CD14-positive monocyte (primary cell): ENCODE measurements around the gene SERTAD2. TPM values are rescaled to one million over a fixed set of nuclear protein-coding genes. Genes with fewer than 3 reads are reported as not detected.

ENCODE experiments used
- DNase-seq, 3 donors: peaks; one replicate each; pipeline ENCODE4 v3.0.0-alpha.2; 2011 to 2022
- H2AFZ ChIP-seq: 2 replicates; pipeline ENCODE4 v1.6.0; 2012; ENCODE audit warnings: mild to moderate bottlenecking, low read depth, low read length, inconsistent platforms; ENCODE audit not compliant: insufficient read depth, poor library complexity, severe bottlenecking
- H3K27ac ChIP-seq, 2 donors: 1 replicate in 1 of 2; 2 replicates in 1 of 2; pipeline ENCODE4 v1.5.1; 2012 to 2013; ENCODE audit warnings: low read length in 2 of 2, control low read depth in 1 of 2, inconsistent platforms in 1 of 2, low read depth in 1 of 2, mild to moderate bottlenecking in 1 of 2
- H3K27me3 ChIP-seq, 2 donors: one replicate each; pipeline versions ENCODE4 v1.6.0 to v1.6.1; 2011 to 2013; ENCODE audit warnings: low read length in 2 of 2; ENCODE audit not compliant: control insufficient read depth in 2 of 2, insufficient read depth in 2 of 2
- H3K36me3 ChIP-seq, 2 donors: replicated peaks in 1 of 2; 1 replicate in 1 of 2; 2 replicates in 1 of 2; pipeline versions ENCODE4 v1.5.1 to v1.6.1; 2012 to 2013; ENCODE audit warnings: low read length in 2 of 2, control low read depth in 1 of 2, inconsistent platforms in 1 of 2, mild to moderate bottlenecking in 1 of 2; ENCODE audit not compliant: insufficient read depth in 2 of 2, control insufficient read depth in 1 of 2
- H3K4me1 ChIP-seq, 2 donors: 1 replicate in 1 of 2; 2 replicates in 1 of 2; pipeline versions ENCODE4 v1.5.1 to v1.6.1; 2012 to 2013; ENCODE audit warnings: low read length in 2 of 2, control low read depth in 1 of 2, inconsistent platforms in 1 of 2, mild to moderate bottlenecking in 1 of 2, moderate library complexity in 1 of 2; ENCODE audit not compliant: insufficient read depth in 2 of 2, control insufficient read depth in 1 of 2
- H3K4me2 ChIP-seq: replicated peaks from 2 replicates; pipeline ENCODE3; 2012; ENCODE audit warnings: low read length, moderate library complexity, mild to moderate bottlenecking; ENCODE audit not compliant: poor library complexity, severe bottlenecking; ENCODE audit errors: extremely low read depth
- H3K4me3 ChIP-seq, 3 experiments: fragments of 200-600 bp in 1 of 3; sonication (generic) in 1 of 3; replicated peaks in 1 of 3; 1 replicate in 2 of 3; 2 replicates in 1 of 3; pipeline ENCODE4 v1.5.1; 2011 to 2013; ENCODE audit warnings: low read length in 3 of 3, mild to moderate bottlenecking in 3 of 3, control low read depth in 2 of 3, low read depth in 2 of 3, inconsistent platforms in 1 of 3, moderate library complexity in 1 of 3
- H3K79me2 ChIP-seq: 2 replicates; pipeline ENCODE4 v1.6.0; 2012; ENCODE audit warnings: mild to moderate bottlenecking, control low read depth, inconsistent platforms, low read length, moderate library complexity; ENCODE audit not compliant: insufficient read depth
- H3K9ac ChIP-seq: 2 replicates; pipeline ENCODE4 v1.6.0; 2017; ENCODE audit warnings: low read length, mild to moderate bottlenecking; ENCODE audit not compliant: insufficient read depth, poor library complexity, severe bottlenecking
- H3K9me3 ChIP-seq, 2 donors: replicated peaks in 1 of 2; 1 replicate in 1 of 2; 2 replicates in 1 of 2; pipeline versions ENCODE4 v1.5.1 to v1.6.1; 2012 to 2013; ENCODE audit warnings: low read length in 2 of 2, control low read depth in 1 of 2; ENCODE audit not compliant: control insufficient read depth in 1 of 2, insufficient read depth in 1 of 2
- H4K20me1 ChIP-seq: 2 replicates; pipeline ENCODE4 v1.6.0; 2012; ENCODE audit warnings: mild to moderate bottlenecking, low read length, control low read depth, moderate library complexity; ENCODE audit not compliant: insufficient read depth
- H3K27ac Mint-ChIP-seq, 7 donors: one replicate each; pipeline ENCODE4 v1.8.0; 2020; ENCODE audit warnings: mild to moderate bottlenecking in 7 of 7, mixed read lengths in 7 of 7, moderate library complexity in 6 of 7, inconsistent platforms in 2 of 7
- H3K27me3 Mint-ChIP-seq, 3 donors: one replicate each; pipeline ENCODE4 v1.8.0; 2021 to 2022; ENCODE audit warnings: low read depth in 3 of 3, mild to moderate bottlenecking in 3 of 3, mixed read lengths in 3 of 3, moderate library complexity in 3 of 3, inconsistent platforms in 1 of 3
- H3K36me3 Mint-ChIP-seq, 2 donors: one replicate each; pipeline ENCODE4 v1.8.0; 2020; ENCODE audit warnings: mixed read lengths in 2 of 2, inconsistent platforms in 1 of 2, mild to moderate bottlenecking in 1 of 2
- H3K4me1 Mint-ChIP-seq: one replicate; pipeline ENCODE4 v1.8.0; 2020; ENCODE audit warnings: mild to moderate bottlenecking, mixed read lengths
- H3K4me3 Mint-ChIP-seq, 2 donors: one replicate each; pipeline ENCODE4 v1.8.0; 2020; ENCODE audit warnings: mild to moderate bottlenecking in 2 of 2, mixed read lengths in 2 of 2, moderate library complexity in 1 of 2
- H3K9me3 Mint-ChIP-seq, 7 donors: one replicate each; pipeline ENCODE4 v1.8.0; 2020 to 2022; ENCODE audit warnings: mixed read lengths in 7 of 7, mild to moderate bottlenecking in 6 of 7, moderate library complexity in 6 of 7, inconsistent platforms in 2 of 7
- WGBS: methylation state at CpG from one replicate; pipeline ENCODE4 v1.1.5; 2013; ENCODE audit warnings: missing lambda C conversion rate; ENCODE audit not compliant: insufficient coverage; 5-methylcytosine and 5-hydroxymethylcytosine counted together
- intact Hi-C, 2 donors: fragments of 100-400 bp; cut with micrococcal nuclease; formaldehyde crosslinking; loops; one replicate each; pipeline versions ENCODE4 v1.15.0 to v1.15.1; 2023
- polyA plus RNA-seq, 3 donors: library from polyadenylated mRNA; depleted of rRNA in 1 of 3; unstranded in 2 of 3; stranded (reverse) in 1 of 3; fragments of 300-500 nt in 2 of 3; fragments of >200 nt in 1 of 3; fragmentation: Illumina TruSeq in 2 of 3; gene quantifications; 1 replicate in 2 of 3; 2 replicates in 1 of 3; pipeline ENCODE4 v1.2.3, GENCODE V29; 2012 to 2021
- TF ChIP-seq, protein P1 (sequence below): fragments of 200-600 bp; IDR thresholded peaks from one replicate; pipeline ENCODE4 v1.8.0; 2022; ENCODE audit warnings: antibody characterized with exemption, mild to moderate bottlenecking

Gene SERTAD2
- polyA plus RNA-seq, 3 donors = 8.5 to 68.7 (median 8.8) TPM

DNA sequence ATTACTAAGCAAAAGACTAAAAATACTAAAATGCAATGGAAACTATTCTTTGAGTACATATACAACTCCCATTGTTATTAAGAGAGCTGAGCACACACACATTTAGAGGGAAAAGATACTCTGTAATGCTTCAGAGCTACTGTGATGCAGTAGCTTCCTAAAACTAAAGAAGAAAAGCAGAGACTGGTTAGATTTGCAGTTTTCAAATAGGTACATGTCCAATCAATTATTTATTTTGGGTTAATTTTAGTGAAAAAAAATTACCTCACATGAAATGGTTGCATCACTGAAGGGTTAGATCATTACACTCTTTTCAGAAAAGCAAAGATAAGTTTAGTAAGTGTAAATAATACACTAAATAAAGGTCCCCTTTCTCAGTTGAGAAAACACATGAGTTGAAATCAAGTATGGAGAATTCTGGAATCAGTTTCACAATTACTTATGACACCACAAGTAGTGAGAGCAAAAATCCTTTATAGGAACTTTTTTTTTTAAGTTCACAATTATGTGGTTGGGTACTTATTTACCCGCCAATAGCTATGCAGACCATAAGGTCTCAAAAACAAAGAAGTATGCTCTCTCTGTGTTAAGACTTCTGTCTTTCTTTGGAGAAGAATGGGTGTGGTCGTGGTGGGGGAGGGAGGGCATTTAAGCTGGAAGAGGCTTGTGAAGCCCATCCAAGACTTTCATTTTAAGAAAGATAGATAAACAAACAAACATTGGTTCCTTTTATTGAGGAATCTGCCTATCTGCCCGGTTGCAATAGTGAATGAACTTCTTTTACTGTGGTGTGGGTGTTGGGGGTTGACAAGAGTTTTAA lies 25.3 kb upstream of the SERTAD2 start:
- H3K9me3 ChIP-seq = no peaks in the 10 kb centered on the region

DNA sequence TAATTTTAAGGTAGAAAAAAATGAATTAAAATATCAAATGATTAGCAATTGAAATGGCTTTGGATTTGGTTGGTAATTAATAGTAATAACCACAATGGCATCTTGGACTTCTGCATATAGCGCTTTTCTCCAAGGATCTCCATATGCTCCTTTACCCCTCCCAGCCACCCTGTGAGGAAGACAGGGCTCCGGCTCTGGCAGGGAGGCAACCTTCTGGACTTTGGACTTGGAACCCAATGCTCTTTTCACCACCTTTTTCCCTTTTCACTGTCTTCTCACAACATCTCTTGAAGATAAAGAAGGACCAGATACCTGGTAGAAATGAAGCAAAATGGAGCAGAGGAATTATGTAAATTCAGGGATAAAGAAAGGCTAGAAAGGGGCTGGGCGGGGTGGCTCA lies 23.8 kb upstream of the SERTAD2 start:
- Histone ChIP-seq H3K4me2 (no peak overlapping the region), H3K27ac (no peak overlapping the region), H3K36me3 (no peaks in the 10 kb centered on the region), H3K9me3 (no peaks in the 10 kb centered on the region), H4K20me1 (no peaks in the 10 kb centered on the region), H3K9ac (no peak overlapping the region), H3K27me3 (no peaks in the 10 kb centered on the region), H3K79me2 (peaks cover 5% of the 10 kb centered on the region), H2AFZ (no peak overlapping the region), H3K4me3 (no peak overlapping the region), H3K4me1 (peaks cover 27 to 31% of the 10 kb centered on the region in 2 donors)
- intact Hi-C loops = no loop called here
- TF ChIP-seq, protein P1, sequence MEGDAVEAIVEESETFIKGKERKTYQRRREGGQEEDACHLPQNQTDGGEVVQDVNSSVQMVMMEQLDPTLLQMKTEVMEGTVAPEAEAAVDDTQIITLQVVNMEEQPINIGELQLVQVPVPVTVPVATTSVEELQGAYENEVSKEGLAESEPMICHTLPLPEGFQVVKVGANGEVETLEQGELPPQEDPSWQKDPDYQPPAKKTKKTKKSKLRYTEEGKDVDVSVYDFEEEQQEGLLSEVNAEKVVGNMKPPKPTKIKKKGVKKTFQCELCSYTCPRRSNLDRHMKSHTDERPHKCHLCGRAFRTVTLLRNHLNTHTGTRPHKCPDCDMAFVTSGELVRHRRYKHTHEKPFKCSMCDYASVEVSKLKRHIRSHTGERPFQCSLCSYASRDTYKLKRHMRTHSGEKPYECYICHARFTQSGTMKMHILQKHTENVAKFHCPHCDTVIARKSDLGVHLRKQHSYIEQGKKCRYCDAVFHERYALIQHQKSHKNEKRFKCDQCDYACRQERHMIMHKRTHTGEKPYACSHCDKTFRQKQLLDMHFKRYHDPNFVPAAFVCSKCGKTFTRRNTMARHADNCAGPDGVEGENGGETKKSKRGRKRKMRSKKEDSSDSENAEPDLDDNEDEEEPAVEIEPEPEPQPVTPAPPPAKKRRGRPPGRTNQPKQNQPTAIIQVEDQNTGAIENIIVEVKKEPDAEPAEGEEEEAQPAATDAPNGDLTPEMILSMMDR = no peak
- H3K9me3 Mint-ChIP-seq = no peaks in the 10 kb centered on the region
- WGBS = 100% methylated on average over 1 of the region's 3 CpGs
- no peak for DNase-seq
- peaks cover 0 to 5% (median 0%) of the 10 kb centered on the region in 3 donors for H3K27me3 Mint-ChIP-seq
- no peak overlapping the region for H3K27ac Mint-ChIP-seq
- H3K4me1 Mint-ChIP-seq = peaks cover 40% of the 10 kb centered on the region
- no peak overlapping the region for H3K4me3 Mint-ChIP-seq
- H3K36me3 Mint-ChIP-seq = peaks cover 0 to 7% of the 10 kb centered on the region in 2 donors

More for the DNA sequence above, 25.3 kb upstream of the SERTAD2 start:
- peaks cover 0 to 7% of the 10 kb centered on the region in 2 donors for H3K36me3 Mint-ChIP-seq
- Histone ChIP-seq H3K36me3 (no peaks in the 10 kb centered on the region), H3K27me3 (no peaks in the 10 kb centered on the region), H3K9ac (no peak overlapping the region), H4K20me1 (no peaks in the 10 kb centered on the region), H3K79me2 (peaks cover 5% of the 10 kb centered on the region), H3K27ac (peak overlapping the region in 1 of 2 donors; percentile 45), H2AFZ (no peak overlapping the region), H3K4me2 (peak overlapping the region; percentile 10), H3K4me3 (no peak overlapping the region), H3K4me1 (peaks cover 29 to 31% of the 10 kb centered on the region in 2 donors)
- intact Hi-C loops = no loop called here
- DNase-seq = no peak
- peaks cover 42% of the 10 kb centered on the region for H3K4me1 Mint-ChIP-seq
- peak overlapping the region in 6 of 7 donors; percentile 20 to 86 (median 56) for H3K27ac Mint-ChIP-seq
- TF ChIP-seq, protein P1 = no peak
- no CpG with 5 or more reads among the region's 3 CpGs for WGBS
- H3K4me3 Mint-ChIP-seq = no peak overlapping the region
- H3K27me3 Mint-ChIP-seq = peaks cover 0 to 4% (median 0%) of the 10 kb centered on the region in 3 donors
- no peaks in the 10 kb centered on the region for H3K9me3 Mint-ChIP-seq
